ENCODE results near the gene ADSL. TPM values are rescaled to one million over a fixed set of nuclear protein-coding genes. Genes with fewer than 3 reads are reported as not detected.

The ADSL gene
- total RNA-seq, 1 donor = 106 TPM

DNA sequence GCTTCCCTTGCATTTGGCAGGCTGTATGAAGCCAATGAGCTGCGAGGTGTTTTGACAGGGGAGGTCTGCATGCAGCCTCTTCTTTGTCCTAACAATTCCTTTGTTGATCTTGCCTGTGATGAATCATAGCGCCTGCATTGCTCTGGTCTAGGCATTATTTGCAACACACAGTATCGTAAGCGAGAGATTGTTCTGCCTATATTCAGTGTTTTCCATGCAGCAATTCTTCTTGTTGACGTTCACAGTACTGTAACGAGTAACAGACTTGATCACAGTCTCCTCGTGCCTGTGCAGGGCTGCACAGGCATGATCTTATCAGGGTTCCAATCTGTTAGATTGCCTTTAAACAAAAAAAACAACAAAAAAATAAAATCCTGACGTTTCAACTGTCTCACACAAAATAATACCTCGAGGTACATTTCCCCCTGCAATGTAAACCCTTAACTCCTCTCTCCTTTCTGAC is 13.9 kb upstream of the ADSL start:
- TF ChIP-seq, protein P1, sequence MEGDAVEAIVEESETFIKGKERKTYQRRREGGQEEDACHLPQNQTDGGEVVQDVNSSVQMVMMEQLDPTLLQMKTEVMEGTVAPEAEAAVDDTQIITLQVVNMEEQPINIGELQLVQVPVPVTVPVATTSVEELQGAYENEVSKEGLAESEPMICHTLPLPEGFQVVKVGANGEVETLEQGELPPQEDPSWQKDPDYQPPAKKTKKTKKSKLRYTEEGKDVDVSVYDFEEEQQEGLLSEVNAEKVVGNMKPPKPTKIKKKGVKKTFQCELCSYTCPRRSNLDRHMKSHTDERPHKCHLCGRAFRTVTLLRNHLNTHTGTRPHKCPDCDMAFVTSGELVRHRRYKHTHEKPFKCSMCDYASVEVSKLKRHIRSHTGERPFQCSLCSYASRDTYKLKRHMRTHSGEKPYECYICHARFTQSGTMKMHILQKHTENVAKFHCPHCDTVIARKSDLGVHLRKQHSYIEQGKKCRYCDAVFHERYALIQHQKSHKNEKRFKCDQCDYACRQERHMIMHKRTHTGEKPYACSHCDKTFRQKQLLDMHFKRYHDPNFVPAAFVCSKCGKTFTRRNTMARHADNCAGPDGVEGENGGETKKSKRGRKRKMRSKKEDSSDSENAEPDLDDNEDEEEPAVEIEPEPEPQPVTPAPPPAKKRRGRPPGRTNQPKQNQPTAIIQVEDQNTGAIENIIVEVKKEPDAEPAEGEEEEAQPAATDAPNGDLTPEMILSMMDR (IDR thresholded peaks at IDR 0.05; ENCODE audit: insufficient read depth, low read depth, low read length) = no peak
- peak; percentile 76 for DNase-seq (ENCODE audit: low read depth)
- no peak overlapping the region for H3K4me3 ChIP-seq (ENCODE audit: low read depth, low read length)

DNA sequence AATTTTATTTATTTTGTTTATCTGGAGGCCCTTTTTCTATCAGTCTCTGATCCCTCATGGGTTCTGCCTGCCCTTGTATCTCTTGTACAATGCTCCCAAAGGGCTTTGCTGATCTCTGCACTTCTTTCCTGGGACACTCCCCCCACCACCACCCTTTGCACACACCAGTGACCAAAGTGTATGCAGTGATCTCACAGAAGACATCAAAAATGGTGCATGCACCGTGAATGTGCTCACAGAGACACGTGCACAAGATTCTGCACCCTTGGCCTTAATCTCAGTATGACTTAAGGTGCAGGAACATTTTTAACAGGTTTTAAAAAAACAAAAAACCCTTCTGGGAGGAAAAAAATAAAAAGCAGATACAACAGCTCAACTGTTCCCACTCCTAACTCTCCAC is 12.2 kb upstream of the ADSL start:
- no peak overlapping the region for H3K4me3 ChIP-seq (ENCODE audit: low read depth, low read length)
- TF ChIP-seq, protein P1 (IDR thresholded peaks at IDR 0.05; ENCODE audit: insufficient read depth, low read depth, low read length) = no peak
- no peak for DNase-seq (ENCODE audit: low read depth)

DNA sequence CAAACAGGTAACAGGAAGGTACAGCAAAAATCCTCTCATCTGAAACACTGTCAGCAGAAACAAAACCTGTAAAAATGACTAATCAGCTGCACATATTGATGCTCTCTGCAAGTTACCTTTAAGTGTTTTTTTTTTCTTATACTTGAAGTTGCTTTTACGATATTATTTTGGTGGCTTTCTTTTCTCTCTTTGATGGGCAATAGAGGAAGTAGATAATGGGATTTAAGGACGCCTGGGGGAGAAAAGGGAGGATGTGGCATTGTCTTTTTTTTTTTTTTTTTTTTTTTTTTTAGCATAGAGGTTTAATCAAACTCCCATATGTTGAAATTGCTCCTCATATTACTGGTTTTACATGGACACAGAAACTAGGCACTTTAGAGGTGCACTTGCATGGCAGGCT is 11.4 kb upstream of the ADSL start:
- no peak overlapping the region for H3K4me3 ChIP-seq (ENCODE audit: low read depth, low read length)
- TF ChIP-seq, protein P1 (IDR thresholded peaks at IDR 0.05; ENCODE audit: insufficient read depth, low read depth, low read length) = no peak
- no peak for DNase-seq (ENCODE audit: low read depth)

DNA sequence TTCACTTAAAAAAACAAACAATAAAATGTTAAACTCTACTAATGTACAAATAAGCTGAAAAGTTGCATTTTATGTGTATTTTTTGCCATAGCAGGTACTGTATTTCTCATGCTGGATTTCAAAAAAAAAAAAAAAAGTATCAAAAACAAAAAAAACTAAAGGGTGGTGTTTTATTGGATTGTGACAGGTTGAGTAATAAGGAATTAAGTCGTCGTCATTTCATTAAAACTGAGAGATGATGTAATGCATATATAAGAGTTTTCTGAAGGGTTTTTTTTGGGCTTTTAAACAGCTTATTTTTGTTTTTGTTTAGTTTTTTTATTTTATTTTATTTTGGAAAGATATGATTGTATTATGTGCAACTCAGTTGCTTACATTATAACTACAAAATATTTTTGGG is 10.9 kb upstream of the ADSL start:
- no peak overlapping the region for H3K4me3 ChIP-seq (ENCODE audit: low read depth, low read length)
- TF ChIP-seq, protein P1 (IDR thresholded peaks at IDR 0.05; ENCODE audit: insufficient read depth, low read depth, low read length) = no peak
- DNase-seq (ENCODE audit: low read depth) = no peak

DNA sequence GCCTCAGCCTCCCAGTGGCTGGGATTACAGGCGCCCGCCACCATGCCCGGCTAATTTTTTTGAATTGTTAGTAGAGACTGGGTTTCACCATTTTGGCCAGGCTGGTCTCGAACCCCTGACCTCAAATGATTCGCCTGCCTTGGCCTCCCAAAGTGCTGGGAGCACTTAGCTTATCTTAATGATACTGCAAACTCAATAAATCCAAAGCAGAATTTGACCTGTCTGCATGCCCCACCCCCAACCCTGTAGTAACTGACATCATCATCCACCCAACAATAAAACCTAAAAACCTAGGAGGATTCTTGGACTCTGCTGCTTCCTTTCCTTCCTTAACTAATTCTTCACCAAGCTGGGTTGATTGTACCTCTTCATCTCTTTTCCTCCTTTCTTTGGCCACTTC is 6.3 kb upstream of the ADSL start:
- no peak for DNase-seq (ENCODE audit: low read depth)
- no peak overlapping the region for H3K4me3 ChIP-seq (ENCODE audit: low read depth, low read length)
- TF ChIP-seq, protein P1 (IDR thresholded peaks at IDR 0.05; ENCODE audit: insufficient read depth, low read depth, low read length) = no peak

DNA sequence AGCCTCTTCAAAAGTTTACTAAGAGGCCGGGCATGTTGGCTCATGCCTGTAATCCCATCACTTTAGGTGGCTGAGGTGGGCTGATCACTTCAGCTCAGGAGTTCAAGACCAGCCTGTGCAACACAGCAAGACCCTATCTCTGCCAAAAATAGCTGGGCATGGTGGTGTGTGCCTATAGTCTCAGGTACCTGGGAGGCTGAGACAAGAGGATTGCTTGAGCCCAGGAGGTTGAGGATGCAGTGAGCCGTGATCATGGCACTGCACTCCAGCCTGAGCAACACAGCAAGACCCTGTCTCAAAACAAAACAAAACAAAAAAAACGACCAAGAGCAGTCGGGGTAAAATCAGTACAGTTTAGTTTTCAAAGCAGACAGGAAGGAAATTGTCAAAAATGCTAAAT is 4.7 kb upstream of the ADSL start:
- TF ChIP-seq, protein P1 (IDR thresholded peaks at IDR 0.05; ENCODE audit: insufficient read depth, low read depth, low read length) = no peak

DNA sequence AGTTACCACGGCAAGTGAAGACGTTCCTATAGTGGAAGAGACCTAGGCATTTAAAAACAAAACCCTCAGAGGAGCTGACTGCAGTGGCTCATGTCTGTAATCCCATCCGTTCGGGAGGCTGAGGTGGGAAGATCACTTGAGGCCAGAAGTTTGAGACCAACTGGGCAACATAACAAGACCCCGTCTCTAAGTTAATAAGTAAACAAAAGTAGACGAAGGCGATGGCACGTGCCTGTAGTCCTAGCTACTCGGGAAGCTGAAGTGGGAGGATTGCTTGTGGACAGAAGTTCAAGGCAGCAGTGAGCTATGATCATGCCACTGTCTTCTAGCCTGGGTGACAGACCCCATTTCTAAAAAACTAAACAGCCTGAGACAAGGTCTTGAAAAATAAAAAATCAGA is 3.8 kb upstream of the ADSL start:
- no peak overlapping the region for H3K4me3 ChIP-seq (ENCODE audit: low read depth, low read length)
- DNase-seq (ENCODE audit: low read depth) = no peak
- TF ChIP-seq, protein P1 (IDR thresholded peaks at IDR 0.05; ENCODE audit: insufficient read depth, low read depth, low read length) = no peak

More for the DNA sequence above, 4.7 kb upstream of the ADSL start:
- H3K4me3 ChIP-seq (ENCODE audit: low read depth, low read length) = no peak overlapping the region
- DNase-seq (ENCODE audit: low read depth) = no peak

All from fibroblast of villous mesenchyme (primary cell).